HCT116 (cell line): Measurements from ENCODE around the gene MINDY4B.

ENCODE experiments used
- ATF3 ChIP-seq: IDR thresholded peaks from 2 replicates; pipeline ENCODE4 v1.6.1; 2012
- CEBPB ChIP-seq: IDR thresholded peaks from 2 replicates; pipeline ENCODE4 v1.6.1; 2012; ENCODE audit warnings: low read depth
- CTCF ChIP-seq, 3 experiments: fragments of 200-600 bp in 1 of 3; sonication (generic) in 1 of 3; IDR thresholded peaks in 2 of 3; conservative IDR thresholded peaks in 1 of 3; 2 replicates each; pipeline ENCODE4 v1.5.1; 2012 to 2017; ENCODE audit warnings: low read depth in 2 of 3, low read length in 2 of 3, antibody characterized with exemption in 1 of 3, borderline replicate concordance in 1 of 3, control low read depth in 1 of 3, mild to moderate bottlenecking in 1 of 3, mixed read lengths in 1 of 3, mixed run types in 1 of 3, moderate library complexity in 1 of 3; ENCODE audit not compliant: insufficient read depth in 1 of 3
- EZH2 ChIP-seq: fragments of 200-600 bp; sonication (generic); IDR thresholded peaks from 2 replicates; pipeline ENCODE4 v1.6.1; 2017; ENCODE audit warnings: antibody characterized with exemption, mixed run types
- JUND ChIP-seq: IDR thresholded peaks from 2 replicates; pipeline ENCODE4 v1.6.1; 2012
- MAX ChIP-seq: IDR thresholded peaks from 2 replicates; pipeline ENCODE4 v1.6.1; 2012
- POLR2A ChIP-seq: IDR thresholded peaks from 2 replicates; pipeline ENCODE4 v1.7.0; 2011; ENCODE audit warnings: borderline replicate concordance; ENCODE audit not compliant: insufficient read depth, insufficient read length; ENCODE audit errors: extremely low read depth
- RAD21 ChIP-seq: IDR thresholded peaks from 2 replicates; pipeline ENCODE4 v1.6.1; 2012; ENCODE audit warnings: low read depth, mild to moderate bottlenecking
- REST ChIP-seq: IDR thresholded peaks from 2 replicates; pipeline ENCODE4 v1.6.1; 2012; ENCODE audit warnings: low read depth
- SIN3A ChIP-seq: IDR thresholded peaks from 2 replicates; pipeline ENCODE4 v1.6.1; 2012; ENCODE audit warnings: low read depth
- SP1 ChIP-seq: IDR thresholded peaks from 2 replicates; pipeline ENCODE4 v1.6.1; 2012; ENCODE audit warnings: low read depth
- TCF7L2 ChIP-seq: IDR thresholded peaks from 2 replicates; pipeline ENCODE4 v1.7.0; 2011; ENCODE audit warnings: borderline replicate concordance, inconsistent platforms; ENCODE audit not compliant: insufficient read depth, insufficient read length; ENCODE audit errors: extremely low read depth
- ZBTB33 ChIP-seq: IDR thresholded peaks from 2 replicates; pipeline ENCODE4 v1.6.1; 2011; ENCODE audit warnings: mild to moderate bottlenecking, low read length, moderate library complexity; ENCODE audit not compliant: insufficient replicate concordance; ENCODE audit errors: extremely low read depth

GRCh38 chr3:150822636-150823035 lies 82.6 kb downstream of the MINDY4B start:
- TF ChIP-seq CTCF (IDR thresholded peaks at IDR 0.05 in 2 of 3, conservative IDR thresholded peaks at IDR 0.05 in 1 of 3; ENCODE audit: borderline replicate concordance in 1 of 3, insufficient read depth in 1 of 3, low read depth in 2 of 3, low read length in 2 of 3) (no peak), POLR2A (no peak), EZH2 (no peak), TCF7L2 (no peak), RAD21 (no peak), REST (no peak), ZBTB33 (no peak), SP1 (no peak), SIN3A (no peak), MAX (no peak), CEBPB (no peak), JUND (no peak), ATF3 (no peak)
